HG03571 (cell line): ENCODE data around the gene ENOX1.
A peak's percentile ranks its signal among the peaks of the same experiment; 100 is the strongest.

ENCODE experiments used
- ATAC-seq: cut with Tn5 transposase; IDR thresholded peaks from one replicate; pipeline ENCODE4 v1.9.1; 2021; ENCODE audit not compliant: unreplicated experiment

Gene ENOX1

DNA sequence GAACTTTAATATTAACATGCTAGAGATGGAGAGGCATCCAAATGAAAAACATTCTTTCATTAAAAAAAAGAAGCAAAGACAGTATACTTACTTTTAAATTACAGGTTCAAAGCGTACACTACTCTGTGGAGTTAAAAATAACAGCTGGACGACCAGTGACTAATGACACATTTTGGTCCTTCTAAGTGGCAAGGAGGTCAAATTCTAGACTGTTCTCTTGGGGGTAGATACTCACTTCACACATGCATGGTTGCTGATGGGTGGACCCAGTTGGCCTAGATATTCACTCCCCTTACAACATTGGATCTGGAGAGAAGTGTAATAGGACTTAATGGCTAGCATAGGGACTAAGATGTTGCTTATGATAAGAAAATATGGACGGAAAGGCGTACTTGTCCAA, 461.1 kb downstream of the ENOX1 start:
- no peak for ATAC-seq

GRCh38 chr13:43324129-43324528, 462.6 kb downstream of the ENOX1 start:
- ATAC-seq = no peak

- ATAC-seq = no peak
These were observed 466.9 kb downstream of the ENOX1 start for GRCh38 chr13:43319617-43320444.

DNA sequence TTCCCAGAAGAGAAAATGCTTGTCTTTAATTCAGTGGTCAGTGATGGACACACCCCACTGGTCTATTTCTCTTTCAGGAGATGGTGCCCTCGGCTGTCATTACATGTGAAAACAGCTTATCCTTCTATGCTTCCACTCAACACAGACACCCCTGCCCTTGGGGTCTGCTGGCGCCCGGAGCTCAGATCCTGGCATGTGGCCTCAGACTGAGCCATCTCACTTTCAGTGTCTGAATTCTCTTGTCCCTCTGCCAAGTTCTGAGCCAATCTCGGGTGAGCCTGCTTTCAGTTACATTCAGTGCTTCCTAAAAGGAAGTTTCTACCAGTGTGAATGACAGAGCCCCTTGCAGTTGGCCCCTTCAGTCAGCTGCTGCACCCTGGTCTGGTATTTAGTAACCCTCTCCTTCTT, 469.8 kb downstream of the ENOX1 start:
- no peak for ATAC-seq

DNA sequence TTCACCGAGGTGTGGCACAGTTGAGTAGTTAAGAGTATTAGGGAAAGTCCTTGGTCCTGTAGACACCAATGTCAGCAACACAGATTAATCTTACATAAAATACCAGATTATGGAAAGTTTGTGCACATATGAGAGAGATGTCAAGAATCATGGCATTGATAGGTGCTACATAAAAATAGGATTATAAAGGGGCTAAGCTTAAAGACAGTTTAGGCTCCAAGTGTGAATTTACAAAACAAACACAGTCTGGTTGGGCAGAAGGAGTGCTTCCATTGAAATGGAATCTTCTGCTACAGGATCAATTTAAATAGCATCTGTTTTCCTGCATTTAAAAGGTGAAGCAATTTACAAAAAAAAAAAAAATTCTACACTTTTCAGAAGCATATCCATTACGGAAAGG, 470.5 kb downstream of the ENOX1 start:
- no peak for ATAC-seq

DNA sequence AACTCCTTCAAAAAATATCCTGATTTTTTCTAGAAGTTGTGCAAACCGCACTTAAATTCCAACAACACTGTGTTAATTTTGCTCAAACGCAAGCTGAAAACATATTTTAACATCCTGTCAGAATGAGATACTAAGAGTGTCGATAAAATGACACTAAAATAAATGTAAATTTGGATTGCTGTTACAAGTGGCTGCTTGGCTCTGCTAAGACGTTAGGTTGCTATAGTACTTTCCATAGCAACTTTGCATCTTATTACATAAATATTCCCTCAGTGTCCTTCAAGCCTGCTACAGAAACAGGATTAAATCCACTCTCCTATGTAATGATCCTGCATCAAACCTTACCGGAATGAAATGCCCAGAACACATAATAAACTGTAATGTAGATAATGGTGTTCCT, 471.2 kb downstream of the ENOX1 start:
- ATAC-seq = no peak

DNA sequence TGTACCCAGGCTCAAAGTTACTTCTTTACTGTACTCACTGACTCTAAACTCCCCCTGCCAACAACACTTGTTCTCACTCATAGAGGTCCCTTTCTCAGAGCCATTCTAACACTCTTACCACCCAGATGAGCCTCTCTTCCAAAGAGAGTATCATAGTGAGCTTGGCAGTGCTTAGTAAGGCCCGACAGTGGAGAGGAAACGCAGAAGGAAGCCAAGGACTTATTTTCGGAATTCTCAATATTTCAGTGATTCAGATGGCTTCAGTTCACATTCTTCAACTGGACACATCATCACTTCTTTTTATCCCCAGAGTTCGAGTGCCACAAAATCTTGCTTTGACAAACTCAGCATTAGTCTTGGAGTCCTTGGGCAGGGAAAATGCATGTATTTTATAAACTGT, 477.5 kb downstream of the ENOX1 start:
- no peak for ATAC-seq

- peak; percentile 89 for ATAC-seq
These were observed 478.8 kb downstream of the ENOX1 start for GRCh38 chr13:43307921-43308433.

DNA sequence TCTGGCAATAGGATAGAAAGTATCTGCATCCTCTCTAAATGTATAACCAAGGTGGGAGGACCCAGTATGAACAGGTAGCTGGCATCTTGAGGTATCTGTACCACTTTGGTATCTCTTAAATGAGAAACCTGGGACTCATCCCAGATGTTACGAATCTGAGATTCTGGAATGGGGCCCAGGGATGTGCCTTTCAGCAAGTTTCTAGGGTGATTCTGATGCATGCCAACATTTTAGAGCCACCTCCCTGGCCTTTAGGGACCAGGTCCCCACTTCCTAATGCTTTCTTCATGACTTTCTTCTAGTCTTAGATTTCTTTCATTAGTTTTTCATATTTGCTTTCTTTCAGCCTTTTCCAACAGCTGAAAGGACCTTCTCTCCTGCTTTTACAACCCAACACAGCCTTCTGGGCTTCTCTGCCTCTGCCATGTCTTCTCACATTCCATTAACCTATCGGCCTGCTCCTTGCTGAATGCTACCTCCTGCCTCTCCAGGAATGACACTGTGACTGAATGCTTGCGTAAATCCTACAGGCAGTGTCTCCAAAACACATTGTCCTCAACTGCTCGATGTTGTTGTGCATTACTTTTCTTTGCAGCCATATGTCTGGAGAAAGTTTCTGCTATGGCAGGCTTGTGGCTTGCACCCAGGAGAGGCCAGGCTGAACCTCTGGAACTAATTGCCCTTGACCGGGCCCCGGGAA, 479.4 kb downstream of the ENOX1 start:
- no peak for ATAC-seq

DNA sequence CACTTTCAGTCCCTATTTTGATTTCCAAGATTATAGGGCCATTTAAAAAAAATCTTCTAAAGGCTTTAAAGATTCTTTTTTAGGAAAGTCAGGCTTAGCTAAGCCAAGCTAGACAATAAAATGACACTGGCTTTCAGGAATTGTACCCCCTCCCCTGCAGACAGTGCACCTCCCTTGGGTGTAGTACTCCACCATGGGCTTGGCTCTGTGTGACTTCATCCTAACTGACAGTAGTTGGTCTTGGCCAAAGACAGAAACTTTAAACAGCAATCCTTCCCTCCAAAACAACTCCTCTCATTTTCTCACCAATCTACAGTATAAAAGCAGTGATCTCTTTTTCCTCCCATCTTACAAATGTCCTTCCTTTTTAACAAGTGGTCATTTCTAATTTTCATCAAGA, 480.4 kb downstream of the ENOX1 start:
- ATAC-seq = no peak

DNA sequence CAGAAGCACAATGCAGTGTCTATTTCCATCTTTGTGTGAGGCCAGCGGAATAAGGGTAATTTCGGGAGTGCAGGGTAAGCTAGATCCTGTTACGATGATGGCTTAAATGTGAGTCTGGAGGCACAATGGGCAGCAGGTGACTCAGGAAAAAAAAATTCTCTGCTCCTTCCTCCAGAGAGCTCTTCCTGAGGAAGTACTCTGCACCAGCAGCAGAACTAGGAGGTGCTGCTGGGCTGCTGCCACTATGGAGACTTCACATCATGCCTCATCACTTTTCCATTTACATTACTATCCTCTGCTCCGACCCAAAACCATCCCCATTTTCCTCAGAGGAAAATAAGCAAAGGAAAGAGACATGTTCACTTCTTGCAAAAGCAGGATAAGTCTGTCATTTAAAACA, 481.4 kb downstream of the ENOX1 start:
- no peak for ATAC-seq

DNA sequence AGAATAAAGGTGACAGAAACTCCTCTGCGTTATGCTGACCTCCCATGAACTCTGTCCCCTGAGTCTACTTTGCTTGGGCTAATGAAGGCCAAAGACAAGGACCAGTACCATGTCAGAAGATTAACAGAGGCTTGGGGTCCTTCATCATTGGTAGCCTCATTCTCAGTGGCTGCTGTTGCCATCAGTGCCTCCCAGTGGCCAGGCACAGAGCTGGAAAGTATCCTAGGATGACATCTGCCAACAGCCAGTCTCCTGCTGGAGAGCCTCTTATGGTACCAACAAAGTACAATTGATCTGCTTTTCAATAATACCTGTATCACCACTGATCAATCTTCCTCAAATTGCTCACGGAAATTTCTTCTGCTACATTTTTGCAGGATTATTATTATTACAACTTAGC, 481.8 kb downstream of the ENOX1 start:
- no peak for ATAC-seq

DNA sequence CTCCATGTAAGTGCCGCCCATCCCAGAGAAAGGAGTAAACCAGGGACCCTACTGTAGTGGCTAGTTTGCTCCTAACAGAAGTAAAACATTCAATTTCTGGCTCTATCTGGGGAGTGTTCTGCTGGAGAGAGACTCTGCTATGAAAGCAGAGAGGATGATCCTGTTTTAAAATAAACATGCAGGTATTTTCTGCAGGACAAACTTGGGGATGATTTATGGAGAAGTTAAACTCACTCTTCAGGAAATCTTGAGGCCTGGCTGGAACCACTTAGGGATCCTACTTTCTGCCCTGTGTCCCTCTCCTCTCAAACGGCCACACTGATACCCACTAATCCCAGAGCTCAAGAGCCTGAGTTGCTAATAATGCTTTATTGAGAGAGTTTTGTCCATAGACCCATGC, 482.3 kb downstream of the ENOX1 start:
- ATAC-seq = no peak

DNA sequence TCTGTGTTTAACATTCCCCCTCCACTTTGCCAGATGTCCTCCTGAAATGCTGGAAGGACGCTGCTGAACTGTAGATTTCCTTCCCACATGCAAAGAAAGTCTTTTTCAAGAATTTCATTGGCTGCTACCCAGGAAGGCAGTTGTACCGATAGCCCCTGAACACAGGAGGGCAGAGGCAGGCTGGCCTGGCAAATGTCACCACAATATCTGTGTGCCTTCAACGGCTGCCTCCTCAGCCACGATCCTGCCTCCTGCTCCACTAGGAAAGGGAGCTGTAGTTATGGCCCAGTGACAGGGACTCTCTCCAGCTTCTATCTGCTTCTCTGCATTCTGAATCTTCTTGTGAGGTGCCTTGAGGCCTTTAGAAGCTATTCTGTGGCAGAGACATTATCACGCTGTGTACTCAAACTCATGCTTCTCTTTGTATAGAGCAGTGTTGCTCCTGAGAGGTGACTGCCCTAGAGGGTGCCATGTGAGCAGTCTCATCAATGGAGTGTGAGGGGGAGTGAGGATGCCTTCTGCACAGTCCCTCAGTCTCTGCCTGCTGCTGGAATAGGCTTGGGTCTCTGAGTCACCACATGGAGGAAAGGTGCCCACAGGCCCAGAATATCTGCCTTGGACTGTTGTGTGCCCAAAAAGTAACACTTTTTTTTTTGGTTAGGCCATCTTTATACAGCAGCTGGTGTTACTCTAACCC, 483.6 kb downstream of the ENOX1 start:
- peak; percentile 43 for ATAC-seq

- no peak for ATAC-seq
These were observed 485.3 kb downstream of the ENOX1 start for GRCh38 chr13:43301346-43301969.

DNA sequence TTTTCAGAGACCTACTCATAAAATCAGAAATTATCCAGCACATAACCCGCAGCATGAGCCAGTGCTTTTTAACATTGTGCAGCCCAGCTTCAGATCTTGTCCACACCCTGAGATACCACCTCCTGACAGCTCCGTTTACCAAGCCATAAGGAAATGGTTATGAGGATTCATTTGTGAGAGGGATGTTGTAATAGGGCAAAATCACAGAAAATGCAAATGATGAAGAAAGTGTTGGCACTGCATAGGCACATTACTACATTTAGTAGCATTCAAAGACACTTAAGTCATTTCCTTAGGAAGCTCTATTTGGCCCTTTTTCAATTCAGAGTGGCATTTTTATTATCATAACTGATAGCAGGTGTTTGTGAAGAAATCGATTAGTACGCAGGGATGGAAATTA, 485.9 kb downstream of the ENOX1 start:
- no peak for ATAC-seq

DNA sequence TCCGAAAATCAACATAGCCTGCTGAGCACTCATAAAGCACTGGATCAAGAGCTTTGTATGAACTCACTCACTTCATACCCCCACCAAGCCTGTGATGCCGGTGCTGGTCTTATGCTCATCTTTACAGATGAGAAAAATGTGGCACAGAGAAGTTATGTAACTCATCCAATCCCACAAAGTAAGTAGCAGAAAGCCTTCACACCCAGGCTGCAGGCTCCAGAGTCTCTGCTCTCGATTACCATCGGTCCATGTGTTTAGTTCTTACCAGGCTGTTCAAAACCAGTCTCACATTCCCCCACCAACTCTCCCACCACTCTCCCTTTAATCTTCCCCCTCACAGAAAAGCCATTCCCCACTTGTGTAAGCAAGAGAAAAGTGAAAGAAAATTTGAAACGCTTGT, 487.4 kb downstream of the ENOX1 start:
- ATAC-seq = no peak

DNA sequence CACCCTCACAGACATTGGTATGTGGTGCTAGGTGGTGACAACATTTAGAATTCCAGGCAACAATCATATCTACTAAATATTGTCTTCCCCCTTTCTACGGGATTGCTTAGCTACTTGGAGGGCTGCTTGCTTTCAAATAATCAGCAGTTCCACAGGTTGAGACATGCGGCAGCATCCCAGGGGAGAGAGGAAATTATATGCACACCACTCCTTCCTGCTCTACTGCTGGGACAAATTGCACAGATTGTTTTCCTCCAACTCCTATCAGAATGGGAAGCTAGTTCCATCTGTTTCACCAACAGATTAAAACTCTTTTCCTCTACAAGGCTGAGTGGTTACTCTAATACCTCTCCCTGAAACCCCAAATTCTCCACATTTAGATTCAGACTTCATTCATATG, 488.0 kb downstream of the ENOX1 start:
- no peak for ATAC-seq

GRCh38 chr13:43297967-43298678, 488.6 kb downstream of the ENOX1 start:
- ATAC-seq = no peak

- ATAC-seq = no peak
These were observed 490.8 kb downstream of the ENOX1 start for GRCh38 chr13:43295825-43296564.
